GM12865 (cell line): ENCODE data around the gene EFHC1.

ENCODE experiments used
- DNase-seq: peaks from one replicate; pipeline ENCODE4 v3.0.0; 2010; ENCODE audit warnings: low read depth
- H3K4me3 ChIP-seq: 2 replicates; pipeline ENCODE4 v1.5.1; 2011; ENCODE audit warnings: mild to moderate bottlenecking, low read depth, low read length, control low read depth
- CTCF ChIP-seq: IDR thresholded peaks from 2 replicates; pipeline ENCODE4 v1.5.1; 2011; ENCODE audit warnings: low read length, control low read depth, low read depth, inconsistent platforms; ENCODE audit not compliant: insufficient read depth; ENCODE audit errors: missing control alignments

Gene EFHC1

GRCh38 chr6:52516269-52516668 is 96.1 kb downstream of the EFHC1 start:
- TF ChIP-seq CTCF, result no peak
- DNase-seq, result no peak
- no peak overlapping the region for H3K4me3 ChIP-seq

- no peak overlapping the region for H3K4me3 ChIP-seq
- no peak for TF ChIP-seq CTCF
Observed at GRCh38 chr6:52516943-52517342, 96.8 kb downstream of the EFHC1 start.

GRCh38 chr6:52517502-52518278 is 97.5 kb downstream of the EFHC1 start:
- TF ChIP-seq CTCF, result no peak
- DNase-seq, result peak; percentile 69
- no peak overlapping the region for H3K4me3 ChIP-seq

More at GRCh38 chr6:52516943-52517342, 96.8 kb downstream of the EFHC1 start:
- DNase-seq, result no peak

GRCh38 chr6:52518279-52518945 is 98.3 kb downstream of the EFHC1 start:
- TF ChIP-seq CTCF, result no peak
- no peak overlapping the region for H3K4me3 ChIP-seq

GRCh38 chr6:52519618-52520017 is 99.5 kb downstream of the EFHC1 start:
- no peak for DNase-seq
- no peak for TF ChIP-seq CTCF

More at GRCh38 chr6:52518279-52518945, 98.3 kb downstream of the EFHC1 start:
- DNase-seq, result no peak

GRCh38 chr6:52522151-52522626 is 102.0 kb downstream of the EFHC1 start:
- H3K4me3 ChIP-seq, result no peak overlapping the region
- no peak for TF ChIP-seq CTCF
- no peak for DNase-seq

More at GRCh38 chr6:52519618-52520017, 99.5 kb downstream of the EFHC1 start:
- H3K4me3 ChIP-seq, result no peak overlapping the region
